Lung (tissue), 12 donors: ENCODE data around the gene FAM184B. TPM values are rescaled to one million over a fixed set of nuclear protein-coding genes. Genes with fewer than 3 reads are reported as not detected.

ENCODE experiments used
- ATAC-seq: fragments of 200-7000 bp; cut with Tn5 transposase; one replicate; pipeline ENCODE4 v1.9.1; 2020; ENCODE audit warnings: moderate number of reproducible peaks; ENCODE audit not compliant: insufficient read depth, low FRiP score
- DNase-seq, 3 donors: peaks; one replicate each; pipeline ENCODE4 v3.0.0-alpha.2; 2013 to 2017
- H3K27ac ChIP-seq, 2 donors: one replicate each; pipeline ENCODE4 v1.5.1; 2013; ENCODE audit warnings: mild to moderate bottlenecking in 2 of 2, moderate library complexity in 2 of 2, control low read depth in 1 of 2, inconsistent platforms in 1 of 2, low read depth in 1 of 2, low read length in 1 of 2
- H3K27me3 ChIP-seq, 3 donors: one replicate each; pipeline ENCODE4 v1.5.1; 2013; ENCODE audit warnings: low read length in 2 of 3; ENCODE audit not compliant: control insufficient read depth in 3 of 3, insufficient read depth in 3 of 3
- H3K36me3 ChIP-seq, 4 donors: one replicate each; pipeline ENCODE4 v1.5.1; 2013; ENCODE audit warnings: low read length in 4 of 4, mild to moderate bottlenecking in 1 of 4, moderate library complexity in 1 of 4; ENCODE audit not compliant: control insufficient read depth in 4 of 4, insufficient read depth in 4 of 4
- H3K4me1 ChIP-seq, 5 donors: one replicate each; pipeline ENCODE4 v1.5.1; 2013; ENCODE audit warnings: low read length in 5 of 5, mild to moderate bottlenecking in 2 of 5, moderate library complexity in 1 of 5; ENCODE audit not compliant: control insufficient read depth in 5 of 5, insufficient read depth in 5 of 5
- H3K4me3 ChIP-seq: one replicate; pipeline ENCODE4 v1.5.1; 2013; ENCODE audit warnings: mild to moderate bottlenecking, control low read depth, moderate library complexity
- H3K9ac ChIP-seq, 2 donors: one replicate each; pipeline ENCODE4 v1.5.1; 2013; ENCODE audit warnings: low read length in 2 of 2, control low read depth in 1 of 2; ENCODE audit not compliant: insufficient read depth in 1 of 2
- H3K9me3 ChIP-seq, 4 donors: one replicate each; pipeline ENCODE4 v1.5.1; 2013; ENCODE audit warnings: low read length in 3 of 4, mild to moderate bottlenecking in 1 of 4, moderate library complexity in 1 of 4; ENCODE audit not compliant: control insufficient read depth in 4 of 4, insufficient read depth in 3 of 4
- CTCF ChIP-seq: IDR thresholded peaks from 2 replicates; pipeline ENCODE4 v1.5.1; 2012; ENCODE audit warnings: mild to moderate bottlenecking; ENCODE audit errors: control extremely low read depth, extremely low read depth
- WGBS, 2 donors: extraction: QIAGEN DNeasy Blood & Tissue Kit; methylation state at CpG; one replicate each; pipeline ENCODE4 v1.1.7; 2013; 5-methylcytosine and 5-hydroxymethylcytosine counted together
- polyA plus RNA-seq, 2 donors: library from polyadenylated mRNA; stranded (reverse); fragments of 200-250 nt; gene quantifications; one replicate each; pipeline ENCODE4 v1.2.1, GENCODE V29; 2013
- total RNA-seq, 2 donors: library from RNA; depleted of rRNA in 1 of 2; stranded (reverse); fragments of >200 nt in 1 of 2; gene quantifications; one replicate each; pipeline ENCODE4 v1.2.1, GENCODE V29; 2014 to 2021
- donor health status: control.
- donor health status: control.
- donor health status: Bipolar disorder and iron deficiency.
- donor health status: healthy.
- donor health status: DM: yes; HTN: yes; CAD: no.

Gene FAM184B
- total and polyA plus RNA-seq, 4 donors, result 0.06 to 0.18 (median 0.09) TPM

GRCh38 chr4:17614416-17615299 lies 166.8 kb downstream of the FAM184B start, which contains the start of gene MED28:
Gene MED28, plus strand, starts transcription at chr4:17614641. Its CDS starts 14 bp downstream, at chr4:17614655.
- DNase-seq (peak; percentile 96 to 98 (median 98)), ATAC-seq (peak; percentile 89)
- H3K4me1 ChIP-seq, result peaks cover 3 to 17% (median 15%) of the 10 kb centered on the region in 5 donors
- peaks cover 0 to 17% (median 12%) of the 10 kb centered on the region in 4 donors for H3K36me3 ChIP-seq
- H3K27me3 ChIP-seq, result no peaks in the 10 kb centered on the region
- TF ChIP-seq CTCF, result no peak
- H3K4me3 ChIP-seq, result peak within 1 kb of the TSS; percentile 71
- no peaks in the 10 kb centered on the region for H3K9me3 ChIP-seq
- H3K27ac ChIP-seq, result peak within 1 kb of the TSS; percentile 76 to 95
- H3K9ac ChIP-seq, result peak within 1 kb of the TSS; percentile 60 to 94
- 0% methylated on average over 46 of the region's 46 CpGs for WGBS, 2 donors

DNA sequence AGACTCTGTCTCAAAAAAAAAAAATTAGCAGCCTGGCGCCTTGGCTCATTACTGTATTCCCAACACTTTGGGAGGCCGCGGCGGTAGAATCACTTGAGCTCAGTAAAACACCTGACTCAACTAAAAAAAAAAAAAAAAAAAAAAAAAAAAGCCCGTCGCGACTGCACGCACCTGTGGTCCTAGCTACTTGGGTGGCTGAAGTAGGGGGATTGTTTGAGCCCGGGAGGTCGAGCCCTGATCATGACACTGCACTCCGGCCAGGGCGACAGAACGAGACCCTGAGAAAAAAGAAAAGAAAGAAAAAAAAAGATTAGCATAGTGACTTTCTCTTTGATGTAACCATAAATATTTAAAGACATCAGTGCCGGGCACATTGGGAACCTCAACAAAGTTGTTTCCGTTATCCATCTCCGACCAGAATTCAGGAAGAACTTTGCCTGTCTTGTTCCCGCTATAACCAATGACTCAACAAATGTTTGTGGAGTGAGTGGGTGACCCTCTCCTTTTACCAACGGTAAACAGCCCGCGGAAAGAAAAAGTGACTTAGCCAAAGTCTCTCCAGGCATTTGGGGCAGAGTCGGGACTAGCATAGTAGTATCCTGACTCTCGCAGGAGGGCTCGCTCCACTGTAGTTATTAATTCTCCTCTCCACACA lies 167.5 kb downstream of the FAM184B start:
- Histone ChIP-seq H3K36me3 (peaks cover 0 to 17% (median 9%) of the 10 kb centered on the region in 4 donors), H3K27me3 (no peaks in the 10 kb centered on the region), H3K9me3 (no peaks in the 10 kb centered on the region), H3K4me1 (peaks cover 3 to 15% (median 12%) of the 10 kb centered on the region in 5 donors), H3K9ac (peak overlapping the region in 1 of 2 donors; percentile 51), H3K27ac (peak overlapping the region; percentile 76 to 84), H3K4me3 (peak overlapping the region; percentile 47)
- peak; percentile 32 for ATAC-seq
- no peak for TF ChIP-seq CTCF
- 2% methylated on average over 23 of the region's 23 CpGs for WGBS, 2 donors
- no peak for DNase-seq

GRCh38 chr4:17605236-17605635 lies 176.2 kb downstream of the FAM184B start:
- Histone ChIP-seq H3K27ac (no peak overlapping the region), H3K27me3 (no peaks in the 10 kb centered on the region), H3K4me3 (no peak overlapping the region), H3K36me3 (peaks cover 26 to 37% (median 28%) of the 10 kb centered on the region in 4 donors), H3K9ac (no peak overlapping the region), H3K4me1 (no peaks in the 10 kb centered on the region), H3K9me3 (no peaks in the 10 kb centered on the region)
- WGBS, 2 donors, result 86 to 87% methylated on average over 3 of the region's 3 CpGs
- no peak for TF ChIP-seq CTCF
- ATAC-seq (no peak), DNase-seq (no peak)
